NCI-H345 (cell line): ENCODE measurements around the gene DCLK2.

Source experiments
- DNase-seq: peaks from one replicate; lab custom pipeline; 2025; lab: John Stamatoyannopoulos, UW

Gene DCLK2

DNA sequence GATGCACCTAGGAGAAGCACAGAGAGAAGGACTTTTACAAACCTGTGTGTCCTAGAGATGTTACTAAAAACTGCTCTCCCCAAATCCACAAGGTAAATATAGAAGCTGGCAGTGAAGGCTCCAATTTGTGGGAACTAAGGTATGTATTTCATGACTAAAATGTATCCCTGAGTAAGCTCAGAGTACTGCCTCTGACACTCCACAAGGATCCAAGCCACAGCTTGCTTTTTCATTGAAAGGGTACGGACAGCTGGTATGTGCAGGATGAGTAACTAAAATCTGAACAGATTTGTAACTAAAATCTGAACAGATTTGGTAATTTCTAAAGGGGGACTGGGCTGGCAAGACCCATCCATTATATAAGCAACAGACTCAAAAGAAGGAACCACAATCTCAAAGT lies 187.6 kb downstream of the DCLK2 start:
- DNase-seq: no peak

DNA sequence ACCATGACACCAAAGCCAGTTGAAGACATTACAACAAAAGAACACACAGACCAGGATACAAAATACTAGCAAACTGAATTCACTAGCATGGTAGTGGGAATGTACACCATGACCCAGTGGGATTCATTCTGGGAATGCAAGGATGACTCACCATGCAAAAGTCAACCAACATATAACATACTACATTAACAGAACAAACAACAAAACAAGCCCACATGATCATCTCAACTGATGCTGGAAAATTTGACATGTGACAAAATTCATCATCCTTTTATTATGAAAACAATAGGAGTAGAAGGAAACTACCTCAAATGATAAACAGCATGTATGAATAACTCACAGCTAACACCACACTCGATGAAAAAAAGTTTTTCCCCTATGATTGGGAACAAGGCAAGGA lies 190.2 kb downstream of the DCLK2 start:
- no peak for DNase-seq

DNA sequence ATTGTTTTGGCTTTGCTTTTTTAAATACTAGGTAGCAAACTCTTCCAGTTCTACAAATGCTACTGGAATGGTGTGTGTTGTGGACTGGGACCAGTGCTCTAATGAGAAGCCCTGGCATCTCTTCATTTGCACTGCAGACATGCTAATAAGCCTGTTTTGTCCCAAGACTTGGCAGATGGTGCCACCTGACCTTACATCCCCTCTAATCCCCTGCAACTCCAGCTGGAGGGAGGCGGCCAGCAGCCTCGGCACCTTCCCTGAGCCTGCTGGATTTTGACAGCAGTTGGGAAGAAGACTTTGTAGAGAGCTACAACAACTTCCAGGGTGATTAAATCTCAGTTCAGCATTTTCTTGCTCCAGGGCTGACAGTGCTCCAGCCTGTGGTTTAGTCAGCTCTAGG lies 200.0 kb downstream of the DCLK2 start:
- no peak for DNase-seq

DNA sequence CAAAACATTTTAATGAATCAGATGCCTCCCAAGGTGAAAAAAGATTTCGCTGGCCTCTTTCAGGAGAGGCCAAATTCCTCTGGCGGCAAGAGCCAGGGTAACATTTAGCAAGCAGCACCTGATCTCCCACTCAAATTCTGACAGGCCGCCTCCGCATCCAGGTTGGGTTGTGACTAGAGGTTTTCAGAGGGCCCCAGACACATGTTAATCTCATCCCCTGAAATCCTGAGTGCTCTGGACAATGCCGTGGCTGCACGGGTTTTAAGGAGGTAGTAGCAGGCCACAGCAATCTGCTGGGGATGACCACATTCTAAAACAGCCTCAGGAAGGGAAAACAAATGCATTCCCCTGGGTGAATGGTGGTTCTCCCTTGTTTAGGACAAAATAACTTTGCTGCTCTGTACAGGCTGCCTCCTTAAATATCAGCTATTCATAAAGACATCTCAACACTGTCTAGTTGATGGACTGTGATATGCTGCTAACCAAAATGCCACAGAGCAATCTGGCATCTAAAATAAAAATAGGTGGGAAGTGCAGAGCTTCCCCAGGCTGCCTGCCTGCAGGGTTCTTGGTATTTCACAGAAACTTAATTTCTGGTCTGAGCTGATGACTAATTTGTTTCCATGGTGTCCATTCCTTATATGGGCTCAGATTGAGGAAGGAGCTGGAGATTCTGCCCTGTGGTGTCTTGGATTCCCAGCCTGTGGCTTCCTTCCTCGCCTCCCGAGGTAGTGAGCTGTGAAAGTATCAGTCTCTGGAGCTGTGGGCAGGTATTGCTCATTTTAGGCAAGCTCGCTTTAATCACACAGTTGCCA lies 202.0 kb downstream of the DCLK2 start:
- no peak for DNase-seq

DNA sequence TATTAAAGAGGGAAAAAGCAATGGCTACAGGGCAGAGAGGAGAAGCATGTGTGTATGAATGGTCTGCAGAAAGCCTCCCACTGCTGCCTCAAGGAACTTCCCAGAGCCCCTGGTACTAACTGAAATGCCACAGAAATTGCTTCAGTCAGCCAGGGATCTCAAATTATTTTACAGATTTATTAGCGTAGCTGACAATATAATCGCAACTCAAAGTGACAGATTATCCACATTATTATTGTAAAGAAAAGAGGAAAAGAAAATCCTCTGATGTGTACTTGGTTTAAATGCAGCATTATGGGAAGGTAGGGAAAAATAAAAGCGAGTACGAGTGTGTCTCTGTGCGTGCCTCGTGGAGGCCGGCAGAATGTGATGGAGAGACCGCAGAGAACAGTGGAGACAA lies 202.7 kb downstream of the DCLK2 start:
- DNase-seq: no peak

DNA sequence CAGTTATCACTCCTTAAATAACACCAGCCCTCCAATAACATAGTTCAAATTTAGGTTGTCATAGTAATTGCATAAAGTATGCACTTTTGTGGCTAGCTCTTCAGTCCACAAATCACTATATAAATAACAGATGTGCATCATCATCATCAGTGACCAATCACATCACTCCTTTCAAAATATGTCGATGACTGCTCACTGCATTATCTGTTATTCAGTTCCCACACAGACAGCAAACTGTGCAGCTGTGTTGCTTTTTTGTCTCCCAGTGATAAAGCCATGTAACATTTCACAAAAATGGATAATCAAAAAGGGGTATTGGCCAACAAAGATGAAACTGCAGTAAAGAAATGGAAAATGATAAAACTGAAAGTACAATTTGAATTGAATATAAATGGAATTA lies 205.4 kb downstream of the DCLK2 start:
- no peak for DNase-seq

DNA sequence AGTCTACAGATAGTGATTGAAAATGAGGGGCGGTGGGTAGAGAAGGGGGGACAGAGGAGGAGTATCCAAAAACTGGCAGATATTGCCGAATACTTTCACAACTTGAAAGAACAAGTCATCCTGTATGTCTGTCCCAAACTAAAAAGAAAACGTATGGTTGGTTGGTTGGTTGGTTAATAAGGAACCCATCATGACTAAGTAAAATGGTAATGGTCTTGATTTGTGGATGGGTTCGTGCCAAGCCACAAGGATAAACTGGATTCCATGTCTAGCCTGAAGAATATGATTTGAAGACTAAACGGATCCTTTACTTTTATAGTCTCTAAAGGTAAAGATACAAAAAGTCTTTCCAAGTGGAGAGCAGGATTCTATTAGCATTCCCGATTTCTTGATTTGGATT lies 208.4 kb downstream of the DCLK2 start:
- DNase-seq: no peak

DNA sequence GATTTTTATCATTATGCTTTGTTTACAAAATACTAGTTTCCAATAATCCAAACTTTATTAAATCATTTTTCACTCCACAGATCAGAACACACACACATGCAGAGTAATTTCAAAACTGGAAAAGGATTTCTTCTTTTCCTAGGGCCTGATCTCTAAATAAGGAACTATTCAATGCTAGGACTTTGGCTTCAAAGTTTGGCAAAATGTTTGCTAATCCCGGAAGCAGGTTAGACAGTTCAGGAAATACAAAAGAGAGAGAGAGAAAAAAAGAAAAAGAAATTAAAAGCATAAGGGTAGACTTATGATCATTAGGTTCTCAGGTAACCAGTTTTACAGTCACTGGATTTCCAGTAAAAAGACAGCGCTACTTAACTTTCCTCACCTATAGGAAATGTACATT lies 211.0 kb downstream of the DCLK2 start:
- no peak for DNase-seq

DNA sequence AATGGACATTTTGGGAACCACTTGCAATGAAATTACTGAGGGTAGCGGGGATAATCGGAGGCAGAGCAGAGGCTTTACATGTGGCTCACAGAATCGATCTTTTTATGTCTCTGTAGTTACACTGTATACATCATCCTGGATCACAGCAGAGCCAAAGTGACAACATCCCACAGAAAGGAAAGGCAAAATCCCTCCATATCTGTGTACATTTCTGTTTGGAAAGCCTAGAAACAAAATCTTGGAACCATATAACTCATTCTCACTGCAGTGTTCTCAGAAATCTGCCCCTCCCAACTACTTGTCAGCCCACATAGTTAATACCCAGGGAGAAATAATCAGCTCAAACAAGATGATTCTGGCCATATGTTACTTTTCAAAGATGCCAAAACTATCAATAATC lies 211.6 kb downstream of the DCLK2 start:
- DNase-seq: no peak

DNA sequence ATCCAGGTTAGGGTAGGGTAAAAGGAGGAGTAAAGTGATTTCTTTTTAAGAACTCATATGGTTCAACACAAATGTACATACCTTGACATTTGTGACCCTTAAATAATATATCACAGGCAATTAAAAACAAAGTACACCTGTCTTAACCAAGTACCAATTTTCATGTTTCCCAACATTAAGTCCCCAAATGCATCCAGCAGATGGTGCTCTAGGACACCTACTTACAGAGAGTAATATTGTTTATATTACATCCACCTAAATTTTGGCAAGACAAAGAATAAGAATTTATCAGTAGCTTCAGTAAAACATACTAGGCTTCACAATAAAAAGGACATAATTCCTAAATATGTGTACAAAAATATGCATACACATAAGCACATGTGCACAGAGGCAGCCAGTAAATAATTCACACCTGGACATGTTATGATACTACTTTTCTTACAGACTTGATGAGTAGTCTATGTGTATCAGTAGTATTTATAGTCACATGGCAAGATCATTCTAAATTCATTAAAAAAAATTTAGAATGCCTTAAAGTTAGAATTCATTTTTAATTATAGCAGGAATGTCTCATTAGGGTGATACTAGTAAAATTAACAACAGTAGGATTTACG lies 219.7 kb downstream of the DCLK2 start:
- DNase-seq: peak; percentile 1

DNA sequence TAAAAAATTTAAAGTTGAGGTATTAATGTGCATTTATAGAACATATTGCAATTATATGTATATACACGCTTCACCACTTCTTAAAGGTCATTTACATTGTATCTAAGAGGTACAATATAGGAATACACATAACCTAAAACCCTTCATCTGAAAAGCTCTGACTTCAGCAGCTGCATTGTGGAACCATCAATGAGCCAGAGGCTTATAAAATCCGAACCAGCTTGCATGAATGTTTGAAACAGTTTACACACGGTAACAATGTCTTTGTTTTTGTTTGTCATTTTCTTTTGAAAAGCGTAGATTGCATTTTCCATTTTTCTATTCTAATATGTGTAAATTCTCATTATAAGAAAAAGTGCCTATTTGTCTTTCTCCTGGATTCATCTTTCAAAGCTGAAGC lies 221.6 kb downstream of the DCLK2 start:
- DNase-seq: no peak

DNA sequence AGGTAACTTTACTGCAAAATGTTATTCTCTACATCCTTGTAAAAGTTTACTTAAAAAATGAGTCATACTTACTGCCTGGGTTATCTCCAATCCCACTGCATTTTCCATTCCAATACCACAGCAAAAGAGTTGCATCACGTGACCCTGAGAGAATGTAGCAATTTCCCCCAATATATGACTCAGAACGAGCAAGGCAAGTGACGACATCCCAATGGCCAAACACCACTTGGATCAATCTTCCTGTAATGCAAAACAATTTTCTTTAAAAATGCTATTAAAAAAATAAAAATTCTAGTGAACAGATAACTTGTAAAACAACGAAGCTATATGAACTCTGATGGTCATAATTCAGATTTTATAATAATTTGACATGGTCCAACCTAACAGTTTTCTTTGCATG lies 224.3 kb downstream of the DCLK2 start:
- no peak for DNase-seq

DNA sequence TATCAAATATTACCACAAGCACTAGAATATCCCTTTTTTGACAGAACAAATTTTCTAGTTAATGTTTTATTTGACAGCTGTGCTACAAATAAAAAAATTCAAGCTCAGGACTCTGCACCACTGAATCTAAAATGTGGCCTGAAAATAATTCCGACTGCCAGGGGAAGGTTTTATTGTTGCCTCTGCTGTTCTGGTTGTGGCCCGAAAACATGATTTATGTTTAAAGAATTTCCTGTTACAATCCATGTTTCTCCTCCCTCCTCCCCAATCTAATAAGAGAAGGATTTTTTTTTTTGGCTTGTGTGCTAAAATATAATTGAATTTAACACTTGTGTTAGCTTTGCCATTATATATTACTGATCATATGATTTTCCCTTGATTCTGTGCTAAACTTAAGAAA lies 227.8 kb downstream of the DCLK2 start:
- DNase-seq: no peak

DNA sequence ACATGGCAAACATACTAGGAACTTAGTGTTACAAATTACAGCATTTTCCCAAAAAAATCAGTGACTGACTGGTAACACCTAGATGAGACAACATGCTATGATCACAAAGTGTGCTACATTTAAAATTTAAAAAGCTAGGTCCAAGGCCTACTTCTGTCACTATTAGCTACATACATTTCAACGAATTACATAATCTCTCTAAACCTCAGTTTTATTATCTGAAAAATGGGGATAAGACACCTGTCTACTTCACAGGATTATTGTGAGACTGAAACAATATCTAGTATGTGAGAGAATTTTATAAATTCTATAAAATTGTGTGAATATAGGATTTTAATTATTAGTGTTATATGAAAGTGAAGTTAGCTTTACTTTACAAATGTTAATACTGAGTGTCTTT lies 228.5 kb downstream of the DCLK2 start:
- DNase-seq: no peak
